Epithelial cell of alveolus of lung (primary cell): Measurements from ENCODE around the gene NES. TPM values are rescaled to one million over a fixed set of nuclear protein-coding genes. Genes with fewer than 3 reads are reported as not detected.

Source experiments
- total RNA-seq: library from RNA; depleted of rRNA; stranded (reverse); fragments of >200 nt; gene quantifications from 2 replicates; pipeline ENCODE4 v1.2.1, GENCODE V29; 2015

NES gene
- 34.3 and 110 TPM in 2 replicates for total RNA-seq

GRCh38 chr1:156676820-156677615 is at the start of gene NES:
TSS of gene NES (minus strand) at chr1:156677407. CDS start at chr1:156677264, 143 bp downstream.

GRCh38 chr1:156705321-156705917 is 28.2 kb upstream of the NES start, which contains the start of gene CRABP2:
TSS of gene CRABP2 (minus strand) at chr1:156705583. CDS start at chr1:156705446, 137 bp downstream.

DNA sequence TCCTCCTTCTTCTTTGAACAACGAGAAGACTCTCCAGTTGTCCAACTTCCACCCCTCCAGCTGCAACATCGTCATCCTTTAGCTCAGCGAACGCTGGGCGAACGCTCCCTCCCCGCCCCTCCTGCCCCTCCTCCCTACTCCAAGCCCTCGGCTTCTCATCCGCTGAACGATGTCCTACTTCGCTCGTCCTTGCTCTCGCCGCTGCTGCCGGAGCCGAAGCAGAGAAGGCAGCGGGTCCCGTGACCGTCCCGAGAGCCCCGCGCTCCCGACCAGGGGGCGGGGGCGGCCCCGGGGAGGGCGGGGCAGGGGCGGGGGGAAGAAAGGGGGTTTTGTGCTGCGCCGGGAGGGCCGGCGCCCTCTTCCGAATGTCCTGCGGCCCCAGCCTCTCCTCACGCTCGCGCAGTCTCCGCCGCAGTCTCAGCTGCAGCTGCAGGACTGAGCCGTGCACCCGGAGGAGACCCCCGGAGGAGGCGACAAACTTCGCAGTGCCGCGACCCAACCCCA is 35.4 kb downstream of the NES start, which contains the start of gene BCAN:
Gene BCAN (plus strand): TSS at position 357 of the 504 bp plus-strand sequence. CDS start 3,938 bp downstream, outside the sequence.

DNA sequence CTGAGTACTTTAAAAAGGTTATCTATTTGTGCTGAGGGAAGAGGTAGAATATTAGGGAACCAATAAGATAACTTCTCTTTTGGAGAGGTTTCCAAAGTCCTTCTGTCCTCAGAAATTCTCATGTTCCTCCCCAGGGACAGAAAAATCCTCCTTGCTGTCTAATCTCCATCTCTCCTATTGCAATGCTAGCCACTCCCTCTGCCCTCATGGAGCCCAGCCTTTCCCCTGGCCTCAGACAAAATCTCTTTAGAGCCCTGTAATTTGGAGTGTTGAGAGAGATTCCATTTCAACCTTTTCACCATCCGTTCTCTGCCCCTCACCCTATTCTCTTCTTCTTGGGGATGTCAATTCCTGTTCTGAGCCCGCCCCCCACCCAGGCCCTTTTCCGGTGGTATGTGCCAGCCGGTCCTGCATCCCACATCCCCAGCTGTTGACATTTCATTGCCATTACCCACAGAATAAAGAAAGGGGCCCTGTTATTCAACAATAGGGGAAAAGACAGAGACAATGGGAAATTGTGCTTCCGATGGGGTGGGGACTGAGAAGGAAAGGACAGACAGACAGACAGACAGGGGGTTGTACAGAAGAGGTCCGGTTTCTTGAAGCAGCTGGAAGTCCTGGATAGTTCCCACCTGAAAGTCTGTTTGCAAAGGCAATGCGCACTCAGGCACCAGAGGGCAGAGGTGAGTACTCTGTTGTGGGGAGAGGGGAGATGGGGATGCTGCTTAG is 58.2 kb downstream of the NES start, which contains the start of gene HAPLN2:
Gene HAPLN2 (plus strand): TSS at position 563 of the 729 bp plus-strand sequence. CDS start 4,076 bp downstream, outside the sequence.

Other genes starting within 250 kb of the NES start
- 16.9 and 40.0 TPM in 2 replicates for gene MEF2D, start 176.6 kb downstream of the NES start, total RNA-seq
- 4.2 and 22.8 TPM in 2 replicates for gene IQGAP3, start 104.8 kb downstream of the NES start, total RNA-seq
- not detected in 2 replicates for gene TTC24, start 97.7 kb downstream of the NES start, total RNA-seq
- gene NAXE, start 85.6 kb downstream of the NES start, total RNA-seq: 70.1 and 93.0 TPM in 2 replicates
- gene GPATCH4, start 75.9 kb downstream of the NES start, total RNA-seq: 4.0 and 11.4 TPM in 2 replicates
- gene HAPLN2, start 58.0 kb downstream of the NES start, total RNA-seq: 1.9 TPM in 1 of 2 replicates, not detected in the other
- not detected in 2 replicates for gene BCAN, start 35.3 kb downstream of the NES start, total RNA-seq
- gene CRABP2, start 28.2 kb upstream of the NES start, total RNA-seq: 38.1 and 68.6 TPM in 2 replicates
- 11.1 and 19.9 TPM in 2 replicates for gene METTL25B, start 51.1 kb upstream of the NES start, total RNA-seq
- gene ISG20L2, start 51.4 kb upstream of the NES start, total RNA-seq: 17.2 and 18.0 TPM in 2 replicates
- 52.1 and 67.7 TPM in 2 replicates for gene MRPL24, start 63.7 kb upstream of the NES start, total RNA-seq
- gene HDGF, start 74.3 kb upstream of the NES start, total RNA-seq: 186 and 249 TPM in 2 replicates
- 35.8 and 59.0 TPM in 2 replicates for gene PRCC, start 90.1 kb upstream of the NES start, total RNA-seq
- gene SH2D2A, start 139.4 kb upstream of the NES start, total RNA-seq: 0.32 and 2.1 TPM in 2 replicates
- gene INSRR, start 181.7 kb upstream of the NES start, total RNA-seq: not detected in 2 replicates
- under 0.01 and 0.56 TPM in 2 replicates for gene NTRK1, start 183.5 kb upstream of the NES start, total RNA-seq
- 14.0 and 15.4 TPM in 2 replicates for gene PEAR1, start 216.3 kb upstream of the NES start, total RNA-seq
- gene LRRC71, start 243.2 kb upstream of the NES start, total RNA-seq: not detected in 2 replicates